PC-9 (cell line): ENCODE results near the gene DYNC2H1. TPM values are rescaled to one million over a fixed set of nuclear protein-coding genes. Genes with fewer than 3 reads are reported as not detected.

Experiments used
- BruUV-seq: library from RNA; stranded (reverse); fragments of 400-500 nt; replicated peaks from 2 replicates; lab custom pipeline; 2021; lab: Mats Ljungman, UMichigan
- CTCF ChIA-PET: fragments of 300-600 bp; sonication (Branson Sonifier 250); formaldehyde crosslinking; loops from one replicate; lab custom pipeline; 2022; ENCODE audit warnings: antibody characterized with exemption; lab: Charles Lee
- POLR2A ChIA-PET: fragments of 300-600 bp; sonication (Branson Sonifier 250); formaldehyde crosslinking; loops from one replicate; lab custom pipeline; 2022; ENCODE audit warnings: antibody characterized with exemption; ENCODE audit not compliant: unreplicated experiment; lab: Charles Lee
- DNase-seq, 2 experiments: peaks; one replicate each; pipeline versions ENCODE4 v3.0.0 to v3.0.0-alpha.2; 2015 to 2022; ENCODE audit warnings: mixed read lengths in 1 of 2
- H2AFZ ChIP-seq: fragments of 200-600 bp; sonication (generic); 2 replicates; pipeline ENCODE4 v1.8.1; 2017; ENCODE audit warnings: antibody characterized with exemption
- H3F3A ChIP-seq: fragments of 200-600 bp; sonication (generic); 2 replicates; pipeline ENCODE4 v1.8.1; 2017; ENCODE audit warnings: antibody characterized with exemption, mild to moderate bottlenecking, low read depth; ENCODE audit not compliant: insufficient read depth
- H3K27ac ChIP-seq: fragments of 200-600 bp; sonication (generic); 2 replicates; pipeline ENCODE4 v1.6.1; 2016; ENCODE audit warnings: mixed run types
- H3K27me3 ChIP-seq: fragments of 200-600 bp; sonication (generic); 2 replicates; pipeline ENCODE4 v1.6.1; 2016; ENCODE audit warnings: low read depth, mixed run types; ENCODE audit not compliant: insufficient read depth
- H3K36me3 ChIP-seq: fragments of 200-600 bp; sonication (generic); 2 replicates; pipeline ENCODE4 v1.6.1; 2016; ENCODE audit warnings: low read depth, mixed run types
- H3K4me1 ChIP-seq: fragments of 200-600 bp; sonication (generic); replicated peaks from 2 replicates; pipeline ENCODE4 v1.6.1; 2016; ENCODE audit warnings: mixed run types; ENCODE audit not compliant: insufficient read depth
- H3K4me2 ChIP-seq: fragments of 200-600 bp; sonication (generic); 2 replicates; pipeline ENCODE4 v1.6.1; 2017; ENCODE audit warnings: mixed run types
- H3K4me3 ChIP-seq: fragments of 200-600 bp; sonication (generic); 2 replicates; pipeline ENCODE4 v1.6.1; 2016; ENCODE audit warnings: mixed run types
- H3K79me2 ChIP-seq: fragments of 200-600 bp; sonication (generic); 2 replicates; pipeline ENCODE4 v1.6.1; 2017; ENCODE audit warnings: low read depth, mixed run types
- H3K9me2 ChIP-seq: fragments of 200-600 bp; sonication (generic); 2 replicates; pipeline ENCODE4 v1.8.1; 2017; ENCODE audit warnings: mild to moderate bottlenecking; ENCODE audit not compliant: insufficient read depth
- H3K9me3 ChIP-seq: fragments of 200-600 bp; sonication (generic); 2 replicates; pipeline ENCODE4 v1.8.1; 2016; ENCODE audit warnings: low read depth; ENCODE audit not compliant: insufficient read depth
- H4K20me1 ChIP-seq: fragments of 200-600 bp; sonication (generic); 2 replicates; pipeline ENCODE4 v1.8.1; 2017; ENCODE audit not compliant: insufficient read depth
- CTCF ChIP-seq: fragments of 200-600 bp; sonication (generic); conservative IDR thresholded peaks from 2 replicates; pipeline ENCODE4 v1.6.1; 2017; ENCODE audit warnings: mixed run types, antibody characterized with exemption, mild to moderate bottlenecking, moderate library complexity
- EZH2 ChIP-seq: fragments of 200-600 bp; sonication (generic); IDR thresholded peaks from 2 replicates; pipeline ENCODE4 v1.8.0; 2017; ENCODE audit warnings: antibody characterized with exemption, low read depth
- intact Hi-C: fragments of 100-400 bp; cut with micrococcal nuclease; formaldehyde crosslinking; loops from one replicate; pipeline ENCODE4 v1.10.0; 2022; ENCODE audit not compliant: unreplicated experiment
- total RNA-seq: library from RNA; stranded (reverse); gene quantifications from 2 replicates; pipeline ENCODE4 v1.2.3, GENCODE V29; 2021

DYNC2H1 gene
- total RNA-seq, 1 experiment from 2014 or later: 12.2 TPM

- Histone ChIP-seq H2AFZ (no peak overlapping the region), H3K4me3 (no peak overlapping the region), H4K20me1 (no peaks in the 10 kb centered on the region), H3K27me3 (no peaks in the 10 kb centered on the region), H3K4me2 (no peak overlapping the region), H3K36me3 (no peaks in the 10 kb centered on the region), H3K27ac (no peak overlapping the region), H3K9me3 (no peaks in the 10 kb centered on the region), H3K9me2 (peaks cover 4% of the 10 kb centered on the region; the same call in 1 of the 2 replicates), H3F3A (no peaks in the 10 kb centered on the region), H3K79me2 (no peaks in the 10 kb centered on the region), H3K4me1 (no peaks in the 10 kb centered on the region)
- intact Hi-C loops: no loop called here
- ChIA-PET CTCF (no interaction called here), POLR2A (interaction anchor here (0.5 kb wide), 1 partner anchor 311 kb away, joined by 4 read pairs; no protein-coding TSS in a partner anchor)
- BruUV-seq: no TSS peak
- TF ChIP-seq EZH2: no peak
- no peak for TF ChIP-seq CTCF
- no peak for DNase-seq
Measured at GRCh38 chr11:103147627-103148026, 38.4 kb downstream of the DYNC2H1 start.

GRCh38 chr11:103157542-103157941 is 48.3 kb downstream of the DYNC2H1 start:
- H3K4me2 ChIP-seq: no peak overlapping the region
- no peak overlapping the region for H3K27ac ChIP-seq
- H3K27me3 ChIP-seq: no peaks in the 10 kb centered on the region
- CTCF ChIA-PET: no interaction called here
- TF ChIP-seq CTCF (no peak), EZH2 (no peak)
- no peaks in the 10 kb centered on the region for H4K20me1 ChIP-seq
- H2AFZ ChIP-seq: no peak overlapping the region
- no TSS peak for BruUV-seq
- no peaks in the 10 kb centered on the region for H3F3A ChIP-seq
- H3K4me1 ChIP-seq: no peaks in the 10 kb centered on the region
- 0 out of 2 replicates have a peak, but pooled peaks cover 3% of the 10 kb centered on the region for H3K9me3 ChIP-seq
- POLR2A ChIA-PET: no interaction called here
- intact Hi-C loops: no loop called here
- H3K4me3 ChIP-seq: no peak overlapping the region
- no peak for DNase-seq
- no peaks in the 10 kb centered on the region for H3K36me3 ChIP-seq
- H3K9me2 ChIP-seq: 0 out of 2 replicates have a peak, but pooled peaks cover 2% of the 10 kb centered on the region
- no peaks in the 10 kb centered on the region for H3K79me2 ChIP-seq

- BruUV-seq: no TSS peak
- Histone ChIP-seq H3K27me3 (no peaks in the 10 kb centered on the region), H3K4me2 (no peak overlapping the region), H3K9me3 (no peaks in the 10 kb centered on the region), H3K36me3 (no peaks in the 10 kb centered on the region), H3K9me2 (no peaks in the 10 kb centered on the region), H3K4me1 (no peaks in the 10 kb centered on the region), H2AFZ (no peak overlapping the region), H3F3A (no peaks in the 10 kb centered on the region), H3K27ac (no peak overlapping the region), H3K4me3 (no peak overlapping the region), H3K79me2 (no peaks in the 10 kb centered on the region), H4K20me1 (no peaks in the 10 kb centered on the region)
- ChIA-PET POLR2A (no interaction called here), CTCF (no interaction called here)
- intact Hi-C loops: no loop called here
- no peak for DNase-seq
- no peak for TF ChIP-seq EZH2
Measured at GRCh38 chr11:103164093-103164796, 55.0 kb downstream of the DYNC2H1 start.
